GM18861 (cell line): ENCODE data around the gene PARG.
"Not testable (repeated sequence)": the region's sequence is repeated elsewhere in the genome, so short reads cannot be mapped to it uniquely, and the experiment has no call there.

Experiments used
- ATAC-seq: cut with Tn5 transposase; IDR thresholded peaks from one replicate; pipeline ENCODE4 v1.9.1; 2021; ENCODE audit not compliant: unreplicated experiment

The PARG gene

DNA sequence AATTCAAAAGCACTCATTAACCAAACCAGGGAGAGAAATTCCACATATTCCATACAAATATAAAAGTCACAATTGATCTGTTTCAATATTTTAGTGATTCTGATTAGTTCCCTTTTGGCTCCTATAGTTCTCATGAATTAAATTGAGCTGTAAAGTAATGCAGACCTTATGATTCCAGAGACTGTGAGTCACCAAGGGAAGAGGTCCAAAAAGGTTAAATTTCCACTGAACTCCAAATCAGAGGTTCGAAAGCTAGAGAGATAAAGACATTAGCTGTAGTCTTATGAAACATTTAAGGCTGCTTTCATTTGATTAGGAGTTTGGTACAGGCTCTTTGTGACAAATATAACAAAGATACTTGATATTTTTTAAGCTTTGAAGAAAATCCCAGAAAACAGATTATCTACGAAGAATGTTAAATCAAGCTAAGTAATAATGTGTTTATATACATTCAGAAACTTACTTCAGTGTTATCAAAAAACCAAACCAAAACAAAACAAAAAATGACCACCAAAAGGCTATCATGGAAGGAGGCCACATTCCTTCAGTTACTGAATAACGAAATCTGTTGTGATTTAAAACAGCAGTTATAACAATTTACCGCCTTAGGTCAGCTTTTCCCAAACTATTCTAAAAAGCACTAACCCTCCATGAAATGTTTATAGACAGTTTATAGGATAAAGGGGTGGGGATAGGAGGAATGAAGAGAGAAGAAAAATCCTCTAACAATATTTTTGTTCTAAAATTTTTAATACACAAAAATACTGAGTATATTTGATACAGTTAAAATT lies 33.3 kb downstream of the PARG start:
- not testable (repeated sequence) for ATAC-seq

DNA sequence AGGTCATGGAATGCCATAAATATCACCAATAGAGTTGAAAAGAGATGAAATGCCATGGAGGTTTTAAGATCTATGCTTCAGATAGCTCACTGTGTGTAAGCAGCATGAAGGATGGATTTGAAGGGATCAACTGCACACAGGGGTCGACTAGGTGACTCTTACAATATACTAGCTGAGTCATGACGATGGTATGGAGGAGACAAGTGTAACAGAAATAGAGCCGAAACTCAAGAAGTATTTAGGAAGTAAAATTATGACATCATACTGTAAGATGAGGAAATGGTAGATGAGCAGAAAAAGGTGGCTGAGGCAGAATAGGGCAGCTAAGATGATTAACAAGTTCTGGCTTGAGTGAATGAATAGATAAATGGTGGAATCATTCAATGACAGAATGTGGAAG lies 38.0 kb downstream of the PARG start:
- ATAC-seq: not testable (repeated sequence)

GRCh38 chr10:49900406-49900805 lies 41.4 kb downstream of the PARG start:
- ATAC-seq: not testable (repeated sequence)

DNA sequence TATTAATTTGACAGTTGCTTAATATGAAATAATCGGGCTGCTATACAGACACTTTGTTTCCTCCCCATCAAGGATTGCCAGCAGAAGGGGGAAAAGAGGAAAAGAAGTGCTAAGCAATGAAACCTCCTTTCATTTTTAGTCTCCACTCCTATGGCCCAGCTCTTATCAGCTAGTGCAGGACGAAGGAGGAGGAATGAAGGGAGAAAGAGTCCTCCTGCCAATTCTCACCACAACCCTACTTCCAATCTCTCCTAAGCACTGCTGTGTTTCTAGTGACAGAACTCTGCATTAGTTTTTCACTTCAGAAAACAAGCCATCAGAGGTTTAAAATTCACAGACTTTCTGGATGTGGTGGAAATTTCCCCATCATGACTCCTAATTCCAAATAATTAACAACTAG lies 41.8 kb downstream of the PARG start:
- ATAC-seq: not testable (repeated sequence)

- not testable (repeated sequence) for ATAC-seq
These were observed 51.8 kb downstream of the PARG start for GRCh38 chr10:49890025-49890424.

DNA sequence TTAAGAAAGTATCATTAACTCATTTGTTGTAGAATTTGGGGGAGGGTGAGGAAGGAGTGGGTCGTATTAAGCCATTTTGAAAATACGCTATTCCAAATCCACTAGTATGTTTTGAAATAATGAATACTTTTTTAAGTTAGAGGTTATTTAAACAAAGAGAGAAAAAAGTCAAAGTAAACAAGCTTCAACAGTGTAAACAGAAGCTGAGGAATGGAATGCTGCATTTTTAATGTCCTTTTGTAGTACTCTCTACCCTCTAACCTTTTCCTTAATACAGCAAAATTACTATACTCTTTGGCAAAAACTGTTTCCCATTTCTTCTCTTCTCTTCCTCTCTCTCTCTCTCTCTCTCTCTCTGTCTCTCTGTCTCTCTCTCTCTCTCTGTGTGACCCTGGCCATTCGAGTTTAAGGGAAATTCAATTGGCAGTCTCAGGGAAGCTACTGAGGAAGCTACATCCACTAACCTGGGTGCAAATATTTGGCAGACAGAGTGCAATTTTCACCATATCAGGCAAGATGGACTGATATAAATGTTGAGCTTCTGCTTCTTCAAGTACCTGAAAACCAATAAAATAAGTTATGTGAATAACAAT lies 57.0 kb downstream of the PARG start:
- not testable (repeated sequence) for ATAC-seq

- ATAC-seq: not testable (repeated sequence)
These were observed 58.0 kb downstream of the PARG start for GRCh38 chr10:49883852-49884251.

DNA sequence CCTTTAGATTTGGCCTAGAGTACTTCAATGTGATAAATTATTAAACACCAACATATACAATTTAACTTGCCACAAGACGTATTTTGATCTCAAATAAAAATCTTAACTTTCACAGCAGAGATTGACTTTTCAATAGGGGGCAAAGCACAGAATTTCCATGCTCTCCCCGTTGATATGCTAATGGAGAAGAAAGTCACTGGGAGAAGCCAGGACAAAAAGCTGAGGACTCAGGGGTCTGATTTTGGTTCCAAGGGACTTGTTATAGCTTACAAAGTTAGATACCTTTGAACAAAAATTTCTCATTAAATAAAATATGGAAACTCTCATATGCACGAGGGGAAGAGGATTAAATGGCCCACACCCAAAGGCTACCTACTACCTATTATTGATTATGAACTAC lies 59.5 kb downstream of the PARG start:
- ATAC-seq: not testable (repeated sequence)

DNA sequence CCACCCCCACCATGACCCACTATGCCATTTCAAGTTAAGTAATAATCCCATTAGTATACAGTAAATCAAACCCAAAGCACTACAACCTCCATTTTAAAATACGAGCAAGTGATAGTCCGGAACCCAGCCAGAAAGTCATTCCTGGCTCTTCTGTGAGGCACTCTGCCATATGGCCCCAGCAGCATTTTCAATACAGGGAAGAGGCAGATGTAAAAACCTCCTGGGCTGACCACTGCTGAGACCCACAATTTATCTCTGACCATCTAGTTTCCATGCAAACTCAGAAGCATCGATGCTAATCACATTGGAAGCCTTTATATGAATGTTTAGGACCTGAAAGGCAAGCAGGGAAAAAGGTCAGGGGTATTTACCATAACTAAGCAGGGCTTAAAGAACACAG lies 69.1 kb downstream of the PARG start:
- ATAC-seq: not testable (repeated sequence)

- ATAC-seq: not testable (repeated sequence)
These were observed 70.4 kb downstream of the PARG start for GRCh38 chr10:49871462-49871861.

DNA sequence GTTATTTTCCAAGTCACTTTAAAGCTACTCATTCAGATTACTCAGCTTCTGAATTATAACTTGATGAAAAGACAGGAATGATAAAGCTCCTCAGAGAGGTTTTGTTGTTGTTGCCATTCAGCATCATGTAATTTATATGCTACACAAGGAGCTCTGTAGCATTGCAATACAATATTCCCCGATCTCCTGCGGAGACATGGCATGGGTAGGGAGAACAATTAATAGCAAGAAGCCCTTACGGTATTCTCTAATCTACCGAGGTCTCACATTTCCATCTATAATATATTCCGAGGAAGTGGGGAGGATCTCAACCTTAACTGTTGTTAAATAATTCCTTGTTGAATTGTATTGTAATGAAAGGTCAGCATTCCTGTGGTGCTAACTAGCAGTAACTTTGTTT lies 81.9 kb downstream of the PARG start:
- ATAC-seq: not testable (repeated sequence)

GRCh38 chr10:49858697-49859382 lies 83.0 kb downstream of the PARG start:
- not testable (repeated sequence) for ATAC-seq

DNA sequence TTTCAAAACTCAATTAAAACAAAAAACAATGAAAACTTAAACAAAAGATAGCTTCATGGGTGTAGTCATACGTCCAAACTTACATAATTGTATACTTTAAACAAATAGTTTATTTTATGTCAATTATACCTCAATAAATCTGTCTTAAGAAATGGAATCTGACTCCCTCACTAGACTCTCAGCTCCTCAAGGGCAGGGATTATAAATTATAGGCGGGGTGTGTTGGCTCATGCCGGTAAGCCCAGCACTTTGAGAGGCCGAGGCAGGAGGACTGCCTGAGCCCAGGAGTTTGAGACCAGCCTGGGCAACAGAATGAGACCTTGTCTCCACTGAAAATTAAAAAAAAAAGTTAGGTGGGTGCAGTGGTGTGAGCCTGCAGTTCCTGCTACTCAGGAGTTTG lies 92.3 kb downstream of the PARG start:
- not testable (repeated sequence) for ATAC-seq

DNA sequence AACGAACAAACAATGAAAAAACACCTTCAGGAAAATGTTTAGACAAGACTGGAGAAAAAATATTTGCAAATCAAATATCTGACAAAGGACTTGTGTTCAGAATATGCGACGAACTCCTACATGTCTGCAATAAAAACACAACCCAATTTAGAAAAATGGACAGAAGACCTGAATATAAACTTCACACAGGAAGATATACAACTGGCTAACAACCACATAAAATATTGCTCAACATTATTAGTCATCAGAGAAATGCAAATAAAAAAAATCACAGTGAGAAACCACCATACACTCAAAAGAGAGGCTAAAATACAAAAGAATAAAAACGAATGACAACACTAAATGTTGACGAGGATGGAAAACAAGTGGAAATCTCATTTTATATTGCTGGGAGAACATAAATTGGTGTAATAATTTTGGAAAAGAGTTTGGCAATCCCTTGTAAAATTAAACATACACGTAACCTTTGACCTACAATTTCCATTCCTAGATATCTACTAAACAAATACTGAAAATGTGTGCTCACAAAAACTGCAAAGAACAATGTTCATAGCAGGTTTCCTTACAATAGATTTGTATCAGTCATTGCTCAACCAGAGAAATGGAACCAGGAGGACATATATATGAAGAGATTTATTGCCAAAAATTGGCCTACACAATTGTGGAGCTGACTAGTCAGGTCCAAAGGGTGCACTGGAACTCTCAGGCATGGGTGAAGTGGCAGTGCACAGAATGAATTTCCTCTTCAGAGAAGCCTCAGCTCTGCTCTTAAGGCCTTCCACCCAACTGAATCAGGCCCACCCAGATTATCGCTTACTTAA lies 96.8 kb downstream of the PARG start:
- no peak for ATAC-seq

- ATAC-seq: not testable (repeated sequence)
These were observed 99.5 kb downstream of the PARG start for GRCh38 chr10:49842333-49842628.

DNA sequence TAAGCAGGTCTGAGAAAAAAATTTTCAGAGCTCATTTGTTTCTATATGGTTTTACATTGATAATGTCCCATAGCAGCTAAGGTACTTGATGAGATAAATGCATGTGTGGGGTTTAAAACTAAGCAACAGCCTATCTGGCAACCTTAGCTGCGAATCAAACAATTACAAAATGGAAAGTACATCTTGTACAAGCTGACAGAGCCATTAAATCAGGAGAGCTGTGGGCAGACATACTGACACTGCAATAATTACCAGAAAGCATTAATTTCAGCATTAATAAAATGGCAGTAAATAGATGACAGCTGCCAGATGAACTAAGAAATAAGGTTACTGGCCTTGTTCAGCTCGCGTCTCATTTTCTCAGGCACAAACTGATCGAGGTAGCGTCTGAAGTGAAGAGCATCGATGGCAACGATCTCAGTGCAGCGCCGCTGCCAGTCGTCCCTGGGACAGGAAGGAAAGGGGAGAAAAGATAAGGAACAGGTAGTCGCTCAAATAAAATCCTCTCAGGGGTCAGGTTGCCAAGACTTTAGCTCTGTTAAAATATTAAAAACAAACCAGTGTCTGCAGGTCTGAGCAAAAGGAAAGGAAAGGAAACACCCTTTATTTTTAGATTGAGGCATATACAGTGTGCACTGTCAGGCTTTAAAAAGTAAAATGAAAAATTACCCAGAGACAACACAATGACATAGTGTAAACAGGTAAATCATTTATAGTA lies 100.1 kb downstream of the PARG start:
- ATAC-seq: no peak

DNA sequence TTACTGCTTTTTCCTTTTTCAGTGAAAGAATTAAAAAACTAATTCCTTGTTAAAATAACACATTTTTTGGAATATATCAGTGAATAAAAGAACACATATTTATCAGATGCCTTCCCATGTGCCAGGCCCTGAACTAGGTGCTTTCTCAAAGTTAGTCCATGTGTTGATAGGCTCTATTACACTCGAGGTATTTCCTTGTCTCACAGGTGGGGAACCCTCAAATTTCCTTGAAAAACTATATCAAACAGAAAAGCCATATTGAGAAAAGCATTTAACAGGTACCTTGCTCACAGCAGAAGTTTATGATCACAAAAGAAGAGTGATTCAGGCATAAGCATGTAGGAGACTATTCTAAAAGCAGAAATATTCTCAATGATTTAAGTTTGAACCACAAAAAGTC lies 104.1 kb downstream of the PARG start:
- ATAC-seq: no peak

DNA sequence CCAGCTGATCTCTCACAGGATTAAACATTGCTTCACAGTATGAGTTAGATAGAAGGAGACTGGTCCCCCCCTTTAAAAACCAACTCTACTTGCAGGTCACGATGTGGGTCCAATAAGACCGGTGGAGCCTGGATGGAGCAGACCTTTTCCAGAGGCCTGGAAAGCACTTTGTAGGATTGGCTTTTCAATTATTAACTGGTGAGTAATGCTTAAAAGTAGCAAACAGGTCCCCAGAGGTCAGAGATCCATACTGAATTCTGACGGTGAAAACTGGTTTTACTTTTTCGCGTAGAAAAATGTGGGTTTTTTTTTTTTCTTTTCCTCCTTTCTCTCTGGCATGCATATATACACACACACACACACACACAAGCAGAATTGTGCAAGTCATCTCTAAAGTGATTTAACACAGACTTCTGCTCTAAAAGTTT lies 104.8 kb downstream of the PARG start:
- ATAC-seq: no peak

DNA sequence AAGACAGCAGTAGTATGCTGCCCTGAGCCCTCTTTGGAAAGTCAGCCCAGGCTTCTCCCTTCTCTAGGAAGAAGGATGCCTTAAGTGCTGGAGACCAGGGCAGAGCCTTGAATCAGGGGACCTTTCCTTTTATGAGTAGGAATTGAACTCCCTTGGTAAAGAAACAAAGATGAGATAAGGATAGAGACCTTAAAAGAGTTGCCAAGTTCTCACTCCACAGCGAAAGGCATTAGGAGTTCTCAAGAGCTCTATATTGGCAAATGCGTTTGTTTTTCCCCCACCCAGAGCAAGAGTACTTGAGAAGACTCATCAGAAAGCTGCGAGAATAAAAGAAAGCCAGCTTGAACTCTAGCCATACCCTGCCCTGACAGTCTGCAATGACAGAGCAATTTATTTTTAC lies 106.9 kb downstream of the PARG start:
- no peak for ATAC-seq

DNA sequence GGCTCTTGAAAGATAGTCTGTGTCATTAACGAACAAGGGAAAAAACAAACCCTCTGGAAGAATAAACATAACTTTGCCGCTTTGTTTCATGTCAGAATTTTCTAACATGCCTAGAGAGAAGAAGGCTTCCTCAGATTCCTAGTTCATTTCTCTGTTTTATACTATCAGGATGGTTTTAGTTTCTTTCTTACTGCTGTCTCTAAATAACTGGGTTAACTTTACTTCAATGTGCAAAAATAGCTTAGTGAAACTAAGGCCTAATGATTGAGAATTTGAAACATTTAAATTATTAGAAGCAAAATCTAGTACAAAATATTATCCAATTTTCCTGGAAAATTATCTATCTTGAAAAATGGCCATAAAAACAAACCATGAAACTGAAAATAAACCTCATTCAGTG lies 107.6 kb downstream of the PARG start:
- ATAC-seq: no peak

- no peak for ATAC-seq
These were observed 108.7 kb downstream of the PARG start for GRCh38 chr10:49833168-49833567.
